ENCODE measurements around the gene DDC. TPM values are rescaled to one million over a fixed set of nuclear protein-coding genes. Genes with fewer than 3 reads are reported as not detected.

Gene DDC
- total RNA-seq, 1 experiment from 2014 or later: not detected

- H3K4me2 ChIP-seq (ENCODE audit: low read length): no peak overlapping the region
- no peaks in the 10 kb centered on the region for H3K9me2 ChIP-seq (ENCODE audit: insufficient read depth)
- ATAC-seq (no peak), DNase-seq (ENCODE audit: low read depth, low spot score) (no peak)
- no peak overlapping the region for H2AFZ ChIP-seq (ENCODE audit: low read depth, low read length, poor library complexity, severe bottlenecking)
- H3K79me2 ChIP-seq (ENCODE audit: insufficient read depth, low read length): no peaks in the 10 kb centered on the region
- H3K36me3 ChIP-seq (ENCODE audit: control insufficient read depth in 1 of 2, insufficient read depth in 2 of 2, low read length in 2 of 2): no peaks in the 10 kb centered on the region
- H4K20me1 ChIP-seq (ENCODE audit: insufficient read depth): no peaks in the 10 kb centered on the region
- H3K4me3 ChIP-seq (replicated peaks in 1 of 2; ENCODE audit: low read depth in 1 of 2, low read length in 2 of 2): no peak overlapping the region
- H3K9me3 ChIP-seq (ENCODE audit: control insufficient read depth in 1 of 2, insufficient read depth in 1 of 2, low read depth in 1 of 2, low read length in 2 of 2): no peaks in the 10 kb centered on the region
- no peaks in the 10 kb centered on the region for H3K27me3 ChIP-seq (ENCODE audit: insufficient read depth, low read length)
- ChIA-PET RAD21 (ENCODE audit: low non-redundant PET in 1 of 2, low total read pairs in 2 of 2, uncharacterized antibody in 2 of 2, unreplicated experiment in 2 of 2) (no interaction called here), CTCF (no interaction called here), POLR2A (no interaction called here)
- H3K4me1 ChIP-seq (ENCODE audit: control insufficient read depth in 1 of 2, insufficient read depth in 2 of 2, low read length in 2 of 2): no peaks in the 10 kb centered on the region
- no TSS peak for BruUV-seq (replicated peaks)
- no peak overlapping the region for H3K9ac ChIP-seq (ENCODE audit: low read length)
- H3K27ac ChIP-seq (ENCODE audit: low read depth, low read length): no peak overlapping the region
- TF ChIP-seq ELF1 (IDR thresholded peaks at IDR 0.05; ENCODE audit: borderline replicate concordance, low read depth): no peak
- TF ChIP-seq ZNF274 (IDR thresholded peaks at IDR 0.05; ENCODE audit: low read depth, low read length): no peak
- TF ChIP-seq MAX (IDR thresholded peaks at IDR 0.05): no peak
- no peak for TF ChIP-seq RAD21 (IDR thresholded peaks at IDR 0.05; ENCODE audit: low read depth)
- TF ChIP-seq JUND (IDR thresholded peaks at IDR 0.05): no peak
- no peak for TF ChIP-seq EGR1 (IDR thresholded peaks at IDR 0.05; ENCODE audit: low read depth)
- no peak for TF ChIP-seq POLR2A (IDR thresholded peaks at IDR 0.05; ENCODE audit: borderline replicate concordance, extremely low read depth, insufficient read depth, insufficient read length)
- TF ChIP-seq YY1 (IDR thresholded peaks at IDR 0.05; ENCODE audit: extremely low read depth, insufficient replicate concordance, low read depth, low read length): no peak
- no peak for TF ChIP-seq SIN3A (IDR thresholded peaks at IDR 0.05; ENCODE audit: low read depth)
- intact Hi-C loops (cut with micrococcal nuclease): no loop called here
These were observed 23.1 kb downstream of the DDC start for GRCh38 chr7:50542132-50542531.

- ATAC-seq (no peak), DNase-seq (ENCODE audit: low read depth, low spot score) (no peak)
- Histone ChIP-seq H2AFZ (ENCODE audit: low read depth, low read length, poor library complexity, severe bottlenecking) (no peak overlapping the region), H3K27ac (ENCODE audit: low read depth, low read length) (no peak overlapping the region), H3K4me3 (replicated peaks in 1 of 2; ENCODE audit: low read depth in 1 of 2, low read length in 2 of 2) (no peak overlapping the region), H4K20me1 (ENCODE audit: insufficient read depth) (no peaks in the 10 kb centered on the region), H3K9me2 (ENCODE audit: insufficient read depth) (no peaks in the 10 kb centered on the region), H3K4me2 (ENCODE audit: low read length) (no peak overlapping the region), H3K4me1 (ENCODE audit: control insufficient read depth in 1 of 2, insufficient read depth in 2 of 2, low read length in 2 of 2) (no peaks in the 10 kb centered on the region), H3K9ac (ENCODE audit: low read length) (no peak overlapping the region), H3K36me3 (ENCODE audit: control insufficient read depth in 1 of 2, insufficient read depth in 2 of 2, low read length in 2 of 2) (no peaks in the 10 kb centered on the region), H3K27me3 (ENCODE audit: insufficient read depth, low read length) (no peaks in the 10 kb centered on the region), H3K79me2 (ENCODE audit: insufficient read depth, low read length) (no peaks in the 10 kb centered on the region), H3K9me3 (ENCODE audit: control insufficient read depth in 1 of 2, insufficient read depth in 1 of 2, low read depth in 1 of 2, low read length in 2 of 2) (no peaks in the 10 kb centered on the region)
- RAD21 ChIA-PET (ENCODE audit: low non-redundant PET in 1 of 2, low total read pairs in 2 of 2, uncharacterized antibody in 2 of 2, unreplicated experiment in 2 of 2): no interaction called here
- POLR2A ChIA-PET: no interaction called here
- no TSS peak for BruUV-seq (replicated peaks)
- intact Hi-C loops (cut with micrococcal nuclease): no loop called here
- CTCF ChIA-PET: no interaction called here
- no peak for TF ChIP-seq ZBTB33 (IDR thresholded peaks at IDR 0.05; ENCODE audit: extremely low read depth, insufficient replicate concordance, low read length)
- TF ChIP-seq ZNF274 (IDR thresholded peaks at IDR 0.05; ENCODE audit: low read depth, low read length): no peak
- TF ChIP-seq SIN3A (IDR thresholded peaks at IDR 0.05; ENCODE audit: low read depth): no peak
- no peak for TF ChIP-seq POLR2A (IDR thresholded peaks at IDR 0.05; ENCODE audit: borderline replicate concordance, extremely low read depth, insufficient read depth, insufficient read length)
- no peak for TF ChIP-seq EZH2 (IDR thresholded peaks at IDR 0.05)
These were observed 24.2 kb downstream of the DDC start for GRCh38 chr7:50540785-50541579.

All from HCT116 (cell line).